SH-SY5Y (cell line): ENCODE results near the gene SLC17A8.

Experiments used
- GATA2 ChIP-seq: IDR thresholded peaks from 2 replicates; pipeline ENCODE4 v1.6.1; 2011; ENCODE audit warnings: mild to moderate bottlenecking, low read depth, low read length
- GATA3 ChIP-seq: IDR thresholded peaks from 2 replicates; pipeline ENCODE4 v1.6.1; 2011; ENCODE audit warnings: low read depth, mild to moderate bottlenecking, low read length, moderate library complexity

GRCh38 chr12:100402763-100403162 is 45.9 kb downstream of the SLC17A8 start:
- no peak for TF ChIP-seq GATA2
- TF ChIP-seq GATA3: no peak
